Amniotic epithelial cell (primary cell): ENCODE results near the gene IL4R.

Source experiments
- DNase-seq: peaks from one replicate; pipeline ENCODE4 v3.0.0-alpha.2; 2010; ENCODE audit warnings: low read depth

IL4R gene

DNA sequence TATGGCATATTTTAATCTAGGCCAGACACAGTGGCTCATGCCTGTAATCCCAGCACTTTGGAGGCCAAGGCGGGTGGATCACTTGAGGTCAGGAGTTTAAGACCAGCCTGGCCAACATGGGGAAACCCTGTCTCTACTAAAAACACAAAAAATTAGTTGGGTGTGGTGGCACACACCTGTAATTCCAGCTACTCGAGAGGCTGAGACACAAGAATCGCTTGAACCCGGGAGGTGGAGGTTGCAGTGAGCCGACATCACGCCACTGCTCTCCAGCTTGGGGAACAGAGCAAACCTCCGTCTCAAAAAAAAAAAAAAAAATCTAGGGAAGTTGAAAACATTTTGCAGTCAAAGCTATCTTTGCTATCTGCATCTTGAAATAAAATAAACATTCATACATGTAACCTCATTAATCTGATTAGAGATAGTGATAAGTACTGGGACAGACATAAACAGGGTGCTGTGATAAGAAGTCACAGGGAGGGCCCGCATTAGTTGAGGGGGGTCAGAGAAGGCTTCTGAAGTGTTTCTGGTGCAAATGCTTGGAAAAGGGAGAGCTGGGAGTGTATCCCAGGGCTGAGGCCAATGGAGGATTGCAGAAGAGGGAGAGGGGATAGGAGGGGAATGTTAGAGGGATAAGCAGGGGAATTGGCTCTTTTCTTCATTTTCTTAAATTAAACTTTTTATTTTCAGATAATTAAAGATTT lies 15.8 kb downstream of the IL4R start:
- peak; percentile 87 for DNase-seq

GRCh38 chr16:27330542-27330941 lies 16.8 kb downstream of the IL4R start:
- peak; percentile 99 for DNase-seq

GRCh38 chr16:27332105-27332504 lies 18.3 kb downstream of the IL4R start:
- peak; percentile 63 for DNase-seq

GRCh38 chr16:27333104-27333503 lies 19.3 kb downstream of the IL4R start:
- DNase-seq, result no peak

DNA sequence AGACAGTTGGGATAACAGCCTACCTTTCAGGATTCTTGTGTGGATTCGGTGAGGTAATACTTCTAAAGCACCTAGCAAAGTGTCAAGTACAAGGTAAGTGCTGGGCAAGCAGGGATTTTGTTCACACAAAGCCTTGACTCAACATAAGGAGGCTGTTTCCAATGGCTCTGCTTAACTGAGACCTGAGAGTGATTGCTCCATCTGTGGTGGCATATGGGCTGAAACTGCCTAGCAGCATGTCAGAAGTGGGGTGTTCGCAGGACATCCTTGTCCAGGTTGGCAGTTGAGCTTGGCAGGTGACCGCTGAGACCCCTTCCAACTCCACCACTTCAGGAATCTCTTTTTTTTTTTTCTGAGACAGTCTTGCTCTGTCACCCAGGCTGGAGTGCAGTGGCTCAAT lies 19.8 kb downstream of the IL4R start:
- no peak for DNase-seq

GRCh38 chr16:27334192-27334764 lies 20.5 kb downstream of the IL4R start:
- DNase-seq, result no peak

GRCh38 chr16:27334838-27335237 lies 21.1 kb downstream of the IL4R start:
- no peak for DNase-seq

DNA sequence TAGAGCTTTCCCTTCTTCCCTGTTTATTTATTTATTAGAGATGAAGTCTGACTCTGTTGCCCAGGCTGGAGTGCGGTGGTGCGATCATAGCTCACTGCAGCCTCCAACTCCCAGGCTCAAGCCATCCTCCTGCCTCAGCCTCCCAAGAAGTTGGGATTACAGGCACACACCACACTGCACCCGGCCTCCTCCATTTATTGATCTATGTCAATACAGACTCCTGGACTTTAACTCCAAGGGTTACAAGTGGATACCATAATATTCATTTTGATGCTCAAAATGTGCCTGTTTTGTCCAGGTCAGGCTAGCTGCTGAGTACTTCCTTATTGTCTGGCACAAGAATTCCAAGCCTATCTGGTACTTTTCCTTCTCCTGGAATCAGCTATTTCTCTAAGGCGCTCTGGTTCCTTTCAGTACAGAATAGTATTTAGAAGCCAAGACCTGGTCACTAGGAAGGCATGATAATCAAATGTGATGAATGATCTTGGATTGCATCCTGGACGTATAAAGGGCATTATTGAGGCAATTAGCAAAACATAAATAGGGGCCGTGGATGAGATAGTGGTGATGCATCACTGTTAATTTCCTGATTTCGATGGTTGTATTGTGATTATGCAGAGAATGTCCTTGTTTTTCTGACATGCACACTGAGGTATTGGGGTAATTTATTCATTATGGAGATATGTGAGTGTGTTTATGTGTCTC lies 21.7 kb downstream of the IL4R start:
- peak; percentile 74 for DNase-seq

GRCh38 chr16:27337024-27337423 lies 23.2 kb downstream of the IL4R start:
- no peak for DNase-seq

DNA sequence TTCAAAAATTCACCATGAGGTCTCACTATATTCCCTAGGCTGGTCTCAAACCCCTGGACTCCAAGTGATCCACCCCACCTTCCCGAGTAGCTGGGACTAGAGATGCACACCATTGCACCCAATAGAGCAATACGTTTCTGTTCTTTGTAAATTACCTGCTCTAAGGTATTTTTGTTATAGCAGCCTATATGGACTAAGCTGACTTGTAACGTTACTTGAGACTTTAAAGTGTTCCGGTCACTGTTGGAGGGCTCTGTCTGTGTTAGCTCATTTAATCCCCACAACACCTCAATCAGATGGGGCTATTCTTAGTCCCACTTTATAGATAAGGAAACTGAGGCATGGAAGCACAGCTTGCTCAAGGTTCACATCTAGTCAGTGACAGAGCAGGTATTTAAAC lies 25.4 kb downstream of the IL4R start:
- no peak for DNase-seq

- DNase-seq, result no peak
Observed at GRCh38 chr16:27340654-27341053, 26.9 kb downstream of the IL4R start.

- no peak for DNase-seq
Observed at GRCh38 chr16:27341549-27341948, 27.8 kb downstream of the IL4R start.

DNA sequence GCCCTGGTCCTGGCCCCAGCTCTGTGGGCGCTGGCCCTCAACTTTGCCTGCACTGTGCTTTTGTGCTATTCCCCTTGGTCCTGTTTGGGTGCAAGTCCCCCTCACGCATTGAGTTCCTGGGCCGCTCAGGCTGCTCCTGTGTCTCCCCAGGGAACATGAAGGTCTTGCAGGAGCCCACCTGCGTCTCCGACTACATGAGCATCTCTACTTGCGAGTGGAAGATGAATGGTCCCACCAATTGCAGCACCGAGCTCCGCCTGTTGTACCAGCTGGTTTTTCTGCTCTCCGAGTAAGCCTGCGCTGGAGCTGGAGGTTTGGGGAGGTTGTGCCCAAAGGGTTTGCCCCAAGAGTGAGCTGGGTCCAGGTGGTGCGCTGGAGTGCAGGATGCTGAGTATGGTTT lies 28.2 kb downstream of the IL4R start:
- DNase-seq, result no peak

DNA sequence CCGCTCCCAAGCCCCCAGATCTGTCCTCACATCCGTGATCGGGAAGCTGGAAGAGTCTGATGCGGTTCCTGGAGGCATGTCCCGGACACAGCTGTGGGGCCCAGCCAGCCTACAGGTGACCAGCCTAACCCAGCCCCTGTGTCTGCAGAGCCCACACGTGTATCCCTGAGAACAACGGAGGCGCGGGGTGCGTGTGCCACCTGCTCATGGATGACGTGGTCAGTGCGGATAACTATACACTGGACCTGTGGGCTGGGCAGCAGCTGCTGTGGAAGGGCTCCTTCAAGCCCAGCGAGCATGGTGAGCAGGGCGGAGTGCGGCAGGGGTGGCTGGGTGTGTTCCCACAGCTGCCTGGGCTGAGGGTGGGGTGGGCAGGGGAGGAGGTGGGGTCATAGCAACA lies 30.9 kb downstream of the IL4R start:
- DNase-seq, result no peak

- no peak for DNase-seq
Observed at GRCh38 chr16:27345201-27345600, 31.4 kb downstream of the IL4R start.

- DNase-seq, result no peak
Observed at GRCh38 chr16:27346819-27347218, 33.0 kb downstream of the IL4R start.

DNA sequence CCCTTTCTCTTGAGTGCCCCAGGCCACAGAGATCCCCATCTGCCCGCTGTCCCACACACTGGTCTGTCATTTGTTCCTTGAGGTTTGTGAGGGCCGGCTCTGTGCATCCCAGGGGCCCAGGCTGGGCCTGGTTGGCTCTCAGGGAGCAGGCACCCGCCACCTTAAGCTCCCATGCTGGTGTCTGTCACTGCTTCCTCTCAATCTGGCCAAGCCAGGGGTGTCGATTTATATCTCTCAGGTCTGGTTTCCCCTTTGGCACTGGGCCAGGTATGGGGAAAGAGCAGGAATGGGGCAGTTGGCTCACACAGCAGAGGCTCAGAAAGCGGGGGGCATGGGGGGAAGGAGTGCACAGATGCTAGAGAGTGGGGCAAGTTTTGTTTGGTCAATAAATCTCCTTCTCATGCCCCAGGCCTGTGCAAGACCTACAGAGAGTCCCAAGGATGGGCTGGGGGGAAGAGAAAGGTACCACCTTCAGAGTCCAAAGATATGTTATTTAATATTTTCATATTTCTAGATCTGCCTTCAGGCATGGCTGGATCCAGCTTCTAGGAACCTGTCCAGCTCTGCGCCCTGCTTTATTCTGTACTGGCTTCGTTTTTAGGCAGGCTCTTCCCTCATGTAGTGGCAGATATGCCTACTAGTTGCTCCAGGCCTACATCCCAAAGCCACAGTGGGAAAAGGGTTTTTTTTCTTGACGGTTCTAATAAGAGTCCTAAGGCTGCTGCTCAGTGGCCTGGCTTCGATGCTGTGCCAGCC lies 34.3 kb downstream of the IL4R start:
- peak; percentile 38 for DNase-seq

GRCh38 chr16:27349276-27349675 lies 35.5 kb downstream of the IL4R start:
- DNase-seq, result no peak

- no peak for DNase-seq
Observed at GRCh38 chr16:27350006-27350405, 36.2 kb downstream of the IL4R start.

GRCh38 chr16:27351989-27352388 lies 38.2 kb downstream of the IL4R start:
- no peak for DNase-seq

DNA sequence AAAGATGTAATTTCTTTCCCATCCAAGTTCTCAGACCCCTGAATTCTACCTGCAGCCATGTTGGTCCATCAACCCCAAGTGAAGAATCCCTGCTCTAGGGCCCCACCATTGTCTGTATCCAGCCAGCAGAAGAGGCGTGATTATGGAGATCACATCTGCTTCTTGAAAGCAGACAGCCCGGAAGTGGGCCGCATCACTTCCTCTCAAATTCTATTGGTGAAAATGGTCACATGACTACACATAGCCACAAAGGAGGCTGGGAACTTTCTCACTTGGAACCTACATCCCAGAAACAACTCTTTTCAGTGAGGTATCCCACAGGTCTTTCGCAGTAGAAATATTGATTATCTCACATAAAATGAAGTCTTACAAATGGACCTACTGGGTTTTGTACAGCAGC lies 40.1 kb downstream of the IL4R start:
- DNase-seq, result no peak

DNA sequence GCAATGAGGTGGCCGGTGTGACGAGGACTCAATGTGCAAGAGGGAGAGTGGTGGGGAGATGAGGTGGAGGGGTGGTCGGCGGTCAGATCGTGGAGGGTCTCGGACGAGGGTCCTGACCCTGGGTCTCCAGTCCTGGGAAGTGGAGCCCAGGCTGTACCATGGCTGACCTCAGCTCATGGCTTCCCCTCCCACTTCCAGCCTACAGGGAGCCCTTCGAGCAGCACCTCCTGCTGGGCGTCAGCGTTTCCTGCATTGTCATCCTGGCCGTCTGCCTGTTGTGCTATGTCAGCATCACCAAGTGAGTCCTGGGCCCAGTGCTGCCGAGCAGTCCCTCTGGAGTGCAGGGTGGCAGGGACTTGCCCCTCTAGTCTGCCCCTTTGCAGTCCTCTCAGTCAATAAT lies 41.8 kb downstream of the IL4R start:
- peak; percentile 50 for DNase-seq

GRCh38 chr16:27356794-27357193 lies 43.0 kb downstream of the IL4R start:
- no peak for DNase-seq
